Caco-2 (cell line): ENCODE measurements around the gene MGMT. TPM values are rescaled to one million over a fixed set of nuclear protein-coding genes. Genes with fewer than 3 reads are reported as not detected.

ENCODE experiments used
- BruUV-seq: library from RNA; stranded (reverse); fragments of 400-500 nt; replicated peaks from 2 replicates; lab custom pipeline; 2021; lab: Mats Ljungman, UMichigan
- CTCF ChIA-PET: fragments of 300-600 bp; sonication (Branson Sonifier 250); formaldehyde crosslinking; loops from one replicate; lab custom pipeline; 2022; ENCODE audit warnings: antibody characterized with exemption; lab: Charles Lee
- POLR2A ChIA-PET: fragments of 300-600 bp; sonication (Branson Sonifier 250); formaldehyde crosslinking; loops from one replicate; lab custom pipeline; 2022; ENCODE audit warnings: antibody characterized with exemption; lab: Charles Lee
- DNase-seq, 2 experiments: peaks; one replicate each; pipeline versions ENCODE4 v3.0.0 to v3.0.0-alpha.2; 2020 to 2022
- H3K27me3 ChIP-seq: replicated peaks from 2 replicates; pipeline ENCODE4 v1.6.0; 2011; ENCODE audit warnings: low read length; ENCODE audit not compliant: control insufficient read depth, insufficient read depth
- H3K36me3 ChIP-seq: 2 replicates; pipeline ENCODE4 v1.5.1; 2011; ENCODE audit warnings: low read length; ENCODE audit not compliant: control insufficient read depth, insufficient read depth
- H3K4me1 ChIP-seq: fragments of 250-450 bp; sonication (Bioruptor Pico); 2 replicates; pipeline ENCODE4 v1.5.1; 2020; ENCODE audit warnings: mild to moderate bottlenecking
- H3K4me3 ChIP-seq: 2 replicates; pipeline ENCODE4 v1.5.1; 2011; ENCODE audit warnings: low read depth, mild to moderate bottlenecking, control low read depth, low read length
- H3K9me3 ChIP-seq: fragments of 250-450 bp; sonication (Bioruptor Pico); 2 replicates; pipeline ENCODE4 v1.5.1; 2020; ENCODE audit warnings: mild to moderate bottlenecking, moderate library complexity
- H3K27ac Mint-ChIP-seq: one replicate; pipeline ENCODE4 v1.8.0; 2022; ENCODE audit warnings: mixed read lengths; ENCODE audit not compliant: unreplicated experiment
- H3K27me3 Mint-ChIP-seq: one replicate; pipeline ENCODE4 v1.8.0; 2022; ENCODE audit warnings: mixed read lengths; ENCODE audit not compliant: insufficient read depth, unreplicated experiment
- H3K36me3 Mint-ChIP-seq: one replicate; pipeline ENCODE4 v1.8.0; 2022; ENCODE audit warnings: mild to moderate bottlenecking, mixed read lengths; ENCODE audit not compliant: insufficient read depth, unreplicated experiment
- H3K4me1 Mint-ChIP-seq: one replicate; pipeline ENCODE4 v1.8.0; 2022; ENCODE audit warnings: low read depth, mixed read lengths; ENCODE audit not compliant: unreplicated experiment
- H3K4me3 Mint-ChIP-seq: one replicate; pipeline ENCODE4 v1.8.0; 2022; ENCODE audit warnings: mild to moderate bottlenecking, moderate library complexity, mixed read lengths; ENCODE audit not compliant: unreplicated experiment
- H3K9me3 Mint-ChIP-seq: one replicate; pipeline ENCODE4 v1.8.0; 2022; ENCODE audit warnings: mixed read lengths; ENCODE audit not compliant: unreplicated experiment
- CTCF ChIP-seq, 2 experiments: fragments of 200-600 bp in 1 of 2; IDR thresholded peaks; 1 replicate in 1 of 2; 2 replicates in 1 of 2; pipeline versions ENCODE4 v1.5.1 to v1.8.0; 2011 to 2022; ENCODE audit warnings: antibody characterized with exemption in 1 of 2, control low read depth in 1 of 2, inconsistent platforms in 1 of 2, low read depth in 1 of 2, low read length in 1 of 2, mild to moderate bottlenecking in 1 of 2, moderate library complexity in 1 of 2; ENCODE audit not compliant: insufficient read depth in 1 of 2, severe bottlenecking in 1 of 2, unreplicated experiment in 1 of 2
- intact Hi-C: fragments of 100-400 bp; cut with micrococcal nuclease; formaldehyde crosslinking; loops from one replicate; pipeline ENCODE4 v1.10.0; 2022; ENCODE audit not compliant: unreplicated experiment
- total RNA-seq: library from RNA; stranded (reverse); gene quantifications from 2 replicates; pipeline ENCODE4 v1.2.3, GENCODE V29; 2022

Gene MGMT
- total RNA-seq, 1 experiment from 2014 or later = 57.0 TPM

GRCh38 chr10:129521161-129522025 is 54.4 kb downstream of the MGMT start:
- no TSS peak for BruUV-seq
- Histone ChIP-seq H3K9me3 (peaks cover 6% of the 10 kb centered on the region), H3K27me3 (no peaks in the 10 kb centered on the region), H3K36me3 (no peaks in the 10 kb centered on the region; the same call in 1 of the 2 replicates), H3K4me1 (peaks cover 13% of the 10 kb centered on the region), H3K4me3 (no peak overlapping the region)
- no peak for TF ChIP-seq CTCF (IDR thresholded peaks at IDR 0.05; ENCODE audit: insufficient read depth in 1 of 2, low read depth in 1 of 2, low read length in 1 of 2, severe bottlenecking in 1 of 2, unreplicated experiment in 1 of 2)
- intact Hi-C loops = no loop called here
- Mint-ChIP-seq H3K36me3 (peaks cover 28% of the 10 kb centered on the region), H3K27ac (no peak overlapping the region), H3K27me3 (no peaks in the 10 kb centered on the region), H3K4me3 (no peak overlapping the region), H3K9me3 (no peaks in the 10 kb centered on the region), H3K4me1 (peaks cover 6% of the 10 kb centered on the region)
- DNase-seq = no peak
- ChIA-PET POLR2A (no interaction called here), CTCF (no interaction called here)

GRCh38 chr10:129522041-129522585 is 55.1 kb downstream of the MGMT start:
- no peak overlapping the region for H3K27ac Mint-ChIP-seq
- H3K36me3 Mint-ChIP-seq = peaks cover 27% of the 10 kb centered on the region
- no peak for TF ChIP-seq CTCF (IDR thresholded peaks at IDR 0.05; ENCODE audit: insufficient read depth in 1 of 2, low read depth in 1 of 2, low read length in 1 of 2, severe bottlenecking in 1 of 2, unreplicated experiment in 1 of 2)
- Histone ChIP-seq H3K4me3 (no peak overlapping the region), H3K27me3 (no peaks in the 10 kb centered on the region), H3K36me3 (no peaks in the 10 kb centered on the region; the same call in 1 of the 2 replicates), H3K9me3 (peaks cover 6% of the 10 kb centered on the region), H3K4me1 (peaks cover 13% of the 10 kb centered on the region)
- no peaks in the 10 kb centered on the region for H3K9me3 Mint-ChIP-seq
- intact Hi-C loops = no loop called here
- DNase-seq = no peak
- POLR2A ChIA-PET = no interaction called here
- no TSS peak for BruUV-seq
- CTCF ChIA-PET = no interaction called here
- no peaks in the 10 kb centered on the region for H3K27me3 Mint-ChIP-seq
- H3K4me1 Mint-ChIP-seq = peaks cover 6% of the 10 kb centered on the region
- no peak overlapping the region for H3K4me3 Mint-ChIP-seq

DNA sequence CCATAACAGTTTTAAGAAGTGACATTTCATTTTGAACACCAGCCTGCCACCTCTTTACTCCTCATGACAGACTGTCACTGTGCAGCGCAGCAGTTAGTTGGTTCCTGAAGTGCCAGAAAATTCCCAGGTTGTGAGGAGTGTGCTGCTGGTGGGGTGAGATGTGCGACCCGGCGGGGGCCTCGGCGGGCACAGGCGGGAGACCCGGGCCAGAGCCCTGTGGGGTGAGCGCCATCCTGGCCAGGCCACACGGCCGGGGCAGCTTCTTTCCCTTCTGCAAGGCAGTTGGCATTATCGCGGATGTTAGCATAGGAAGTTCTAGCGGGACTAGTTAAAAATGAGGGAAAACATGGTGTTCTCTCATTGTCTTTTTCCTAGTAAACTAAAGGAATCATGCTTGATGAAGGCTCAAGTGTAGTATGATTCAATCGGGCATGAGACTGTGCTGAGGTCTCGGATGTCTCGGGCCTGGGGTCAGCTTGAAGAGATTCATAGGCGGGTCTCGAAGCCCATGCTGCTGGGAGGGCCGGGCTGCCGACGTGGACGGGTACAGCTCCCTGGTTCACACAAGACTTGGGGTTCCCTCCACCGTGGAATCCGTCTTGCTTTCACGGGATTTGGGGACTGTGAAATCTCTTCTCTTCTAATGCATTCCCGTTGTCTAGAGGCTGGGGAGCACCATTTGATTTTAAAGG is 56.1 kb downstream of the MGMT start:
- TF ChIP-seq CTCF (IDR thresholded peaks at IDR 0.05; ENCODE audit: insufficient read depth in 1 of 2, low read depth in 1 of 2, low read length in 1 of 2, severe bottlenecking in 1 of 2, unreplicated experiment in 1 of 2) = no peak
- intact Hi-C loops = no loop called here
- POLR2A ChIA-PET = interaction anchor here (0.5 kb wide), 1 partner anchor 437 kb away, joined by 3 read pairs; no protein-coding TSS in a partner anchor
- no peaks in the 10 kb centered on the region for H3K27me3 ChIP-seq
- no peak overlapping the region for H3K4me3 ChIP-seq
- CTCF ChIA-PET = no interaction called here
- H3K4me3 Mint-ChIP-seq = no peak overlapping the region
- peaks cover 6% of the 10 kb centered on the region for H3K4me1 Mint-ChIP-seq
- no TSS peak for BruUV-seq
- no peak for DNase-seq
- peaks cover 13% of the 10 kb centered on the region for H3K4me1 ChIP-seq
- no peaks in the 10 kb centered on the region for H3K9me3 ChIP-seq
- H3K36me3 ChIP-seq = no peaks in the 10 kb centered on the region; the same call in 1 of the 2 replicates
- no peaks in the 10 kb centered on the region for H3K27me3 Mint-ChIP-seq
- H3K36me3 Mint-ChIP-seq = peaks cover 25% of the 10 kb centered on the region
- no peaks in the 10 kb centered on the region for H3K9me3 Mint-ChIP-seq
- H3K27ac Mint-ChIP-seq = no peak overlapping the region
